A673 (cell line): Measurements from ENCODE around the gene GAS7. TPM values are rescaled to one million over a fixed set of nuclear protein-coding genes. Genes with fewer than 3 reads are reported as not detected.

Source experiments
- BruUV-seq: library from RNA; stranded (reverse); fragments of 400-500 nt; replicated peaks from 2 replicates; lab custom pipeline; 2021; lab: Mats Ljungman, UMichigan
- CTCF ChIA-PET: fragments of 300-600 bp; sonication (Branson Sonifier 250); formaldehyde crosslinking; loops from one replicate; lab custom pipeline; 2022; ENCODE audit warnings: antibody characterized with exemption; lab: Charles Lee
- POLR2A ChIA-PET: fragments of 300-600 bp; sonication (Branson Sonifier 250); formaldehyde crosslinking; loops from one replicate; lab custom pipeline; 2022; ENCODE audit warnings: antibody characterized with exemption; ENCODE audit not compliant: low non-redundant PET; lab: Charles Lee
- DNase-seq: peaks from one replicate; pipeline ENCODE4 v3.0.0-alpha.2; 2015; ENCODE audit warnings: low spot score
- H3K27ac ChIP-seq: fragments of 200-600 bp; sonication (generic); 2 replicates; pipeline ENCODE4 v1.5.1; 2016; ENCODE audit warnings: mixed run types, low read depth, mild to moderate bottlenecking, mixed read lengths, antibody characterized with exemption, low read length; ENCODE audit not compliant: poor library complexity, severe bottlenecking
- H3K27me3 ChIP-seq: fragments of 200-600 bp; sonication (generic); replicated peaks from 2 replicates; pipeline ENCODE4 v1.6.1; 2017; ENCODE audit warnings: mixed run types, low read depth, mild to moderate bottlenecking, mixed read lengths, antibody characterized with exemption, low read length; ENCODE audit not compliant: insufficient read depth, poor library complexity
- H3K36me3 ChIP-seq: fragments of 200-600 bp; sonication (generic); 2 replicates; pipeline ENCODE4 v1.6.1; 2016; ENCODE audit warnings: mixed run types, mild to moderate bottlenecking, mixed read lengths, antibody characterized with exemption, low read length; ENCODE audit not compliant: insufficient read depth, poor library complexity, severe bottlenecking
- H3K4me1 ChIP-seq: fragments of 200-600 bp; sonication (generic); 2 replicates; pipeline ENCODE4 v1.6.1; 2017; ENCODE audit warnings: mixed run types, mild to moderate bottlenecking, mixed read lengths, antibody characterized with exemption, low read length; ENCODE audit not compliant: insufficient read depth, poor library complexity, severe bottlenecking
- H3K4me3 ChIP-seq: fragments of 200-600 bp; sonication (generic); 2 replicates; pipeline ENCODE4 v1.5.1; 2016; ENCODE audit warnings: low read depth, mixed run types, mild to moderate bottlenecking, mixed read lengths, low read length; ENCODE audit not compliant: poor library complexity, severe bottlenecking
- H3K9me3 ChIP-seq: fragments of 200-600 bp; sonication (generic); 2 replicates; pipeline ENCODE4 v1.6.1; 2016; ENCODE audit warnings: mixed run types, low read depth, mild to moderate bottlenecking, mixed read lengths, antibody characterized with exemption, low read length; ENCODE audit not compliant: poor library complexity, severe bottlenecking
- CTCF ChIP-seq: fragments of 300-800, 200-600 bp; sonication (generic); conservative IDR thresholded peaks from 2 replicates; pipeline ENCODE4 v1.5.1; 2017; ENCODE audit warnings: low read depth, mild to moderate bottlenecking, antibody characterized with exemption, low read length, moderate library complexity, mixed read lengths
- EZH2 ChIP-seq: fragments of 200-600 bp; sonication (generic); IDR thresholded peaks from 2 replicates; pipeline ENCODE4 v1.6.1; 2017; ENCODE audit warnings: borderline replicate concordance, low read depth, mild to moderate bottlenecking, mixed read lengths, antibody characterized with exemption, low read length; ENCODE audit not compliant: poor library complexity, severe bottlenecking
- intact Hi-C: fragments of 100-400 bp; cut with micrococcal nuclease; formaldehyde crosslinking; loops from one replicate; pipeline ENCODE4 v1.10.0; 2022; ENCODE audit not compliant: unreplicated experiment
- total RNA-seq: library from RNA; stranded (reverse); gene quantifications from 2 replicates; pipeline ENCODE4 v1.2.3, GENCODE V29; 2021

Gene GAS7
- total RNA-seq, 1 experiment from 2014 or later: 2.3 TPM

DNA sequence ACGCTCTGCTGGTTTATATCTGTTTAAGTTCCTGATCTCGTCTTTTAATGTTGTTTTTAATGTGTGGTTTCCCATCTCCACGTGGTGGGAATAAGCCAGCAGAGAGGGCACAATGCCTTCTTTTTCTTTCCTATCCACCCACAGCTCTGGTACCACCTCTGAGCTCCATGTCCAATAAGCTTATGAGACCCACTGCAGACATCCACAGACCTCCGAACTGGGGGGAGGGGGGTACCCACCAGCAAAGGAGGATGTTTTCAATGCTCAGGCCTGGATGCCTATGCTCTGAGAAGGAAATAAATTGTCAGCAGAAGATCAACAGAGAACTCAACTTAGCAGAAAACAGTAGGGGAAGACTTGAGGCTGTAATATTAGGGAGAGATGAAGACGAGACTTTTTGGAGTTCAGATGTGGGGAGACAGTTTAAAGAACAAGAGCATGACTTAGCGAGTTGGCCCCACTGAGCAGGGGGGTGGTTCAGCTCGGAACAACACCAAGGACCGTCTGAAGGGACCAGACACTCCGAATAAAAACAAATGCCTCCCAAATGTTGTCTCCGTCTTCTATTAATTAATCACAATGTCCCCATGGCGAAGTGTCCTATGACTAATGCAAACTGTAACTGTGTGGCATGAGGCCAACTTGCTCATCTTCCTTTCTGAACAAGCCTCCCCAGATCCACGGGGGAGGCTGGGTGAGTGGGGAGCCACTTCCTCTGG lies 62.7 kb downstream of the GAS7 start:
- no peaks in the 10 kb centered on the region for H3K27me3 ChIP-seq
- ChIA-PET CTCF (no interaction called here), POLR2A (no interaction called here)
- DNase-seq: peak; percentile 69
- peaks cover 14% of the 10 kb centered on the region for H3K4me1 ChIP-seq
- H3K36me3 ChIP-seq: no peaks in the 10 kb centered on the region
- no peaks in the 10 kb centered on the region for H3K9me3 ChIP-seq
- H3K27ac ChIP-seq: no peak overlapping the region
- intact Hi-C loops: no loop called here
- no peak overlapping the region for H3K4me3 ChIP-seq
- no peak for TF ChIP-seq CTCF
- no peak for TF ChIP-seq EZH2
- no TSS peak for BruUV-seq

DNA sequence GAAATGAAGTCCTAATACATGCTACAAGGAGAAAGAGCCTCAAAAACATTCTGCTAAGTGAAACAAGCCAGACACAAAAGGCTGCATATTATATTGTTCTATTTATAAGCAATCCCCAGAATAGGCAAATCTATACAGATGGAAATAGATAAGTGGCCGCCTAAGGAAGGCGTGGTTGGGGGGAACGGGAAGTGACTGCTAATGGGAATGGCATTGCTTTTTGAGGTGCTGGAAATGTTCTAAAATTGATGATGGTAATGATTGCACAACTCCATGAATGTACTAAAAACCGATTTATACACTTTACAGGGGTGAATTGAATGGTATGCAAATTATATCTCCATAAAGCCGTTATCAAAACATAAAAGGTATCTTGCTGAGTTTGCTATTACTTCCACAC lies 67.7 kb downstream of the GAS7 start:
- H3K27ac ChIP-seq: no peak overlapping the region
- no peaks in the 10 kb centered on the region for H3K27me3 ChIP-seq
- H3K4me3 ChIP-seq: no peak overlapping the region
- POLR2A ChIA-PET: no interaction called here
- no peaks in the 10 kb centered on the region for H3K36me3 ChIP-seq
- no peak for TF ChIP-seq EZH2
- TF ChIP-seq CTCF: no peak
- CTCF ChIA-PET: no interaction called here
- no peak for DNase-seq
- peaks cover 12% of the 10 kb centered on the region for H3K4me1 ChIP-seq
- no peaks in the 10 kb centered on the region for H3K9me3 ChIP-seq
- intact Hi-C loops: no loop called here
- no TSS peak for BruUV-seq

DNA sequence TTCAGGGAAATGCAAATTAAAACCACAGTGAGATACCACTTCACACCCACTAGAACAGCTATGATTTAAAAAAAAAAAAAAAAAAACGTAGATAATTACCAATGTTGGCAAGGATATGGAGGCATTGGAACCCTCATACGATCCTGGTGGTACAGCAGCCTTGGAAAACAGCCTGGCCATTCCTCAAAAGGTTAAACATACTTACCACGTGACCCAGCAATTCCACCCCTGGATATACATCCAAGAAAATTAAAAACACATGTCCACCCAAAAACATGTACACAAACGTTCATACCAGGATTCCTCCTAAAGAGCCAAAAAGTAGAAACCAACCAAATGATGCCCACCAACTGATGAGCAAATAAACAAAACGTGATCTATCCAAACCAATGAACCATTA lies 68.1 kb downstream of the GAS7 start:
- intact Hi-C loops: no loop called here
- TF ChIP-seq CTCF (no peak), EZH2 (no peak)
- DNase-seq: no peak
- no peaks in the 10 kb centered on the region for H3K27me3 ChIP-seq
- H3K4me1 ChIP-seq: peaks cover 8% of the 10 kb centered on the region
- H3K4me3 ChIP-seq: no peak overlapping the region
- no peak overlapping the region for H3K27ac ChIP-seq
- H3K36me3 ChIP-seq: no peaks in the 10 kb centered on the region
- BruUV-seq: no TSS peak
- ChIA-PET CTCF (interaction anchor here (0.6 kb wide), 1 partner anchor 97 kb away, joined by 4 read pairs; no protein-coding TSS in a partner anchor), POLR2A (no interaction called here)
- no peaks in the 10 kb centered on the region for H3K9me3 ChIP-seq
